ENCODE results near the gene KIAA1586. TPM values are rescaled to one million over a fixed set of nuclear protein-coding genes. Genes with fewer than 3 reads are reported as not detected.

KIAA1586 gene
- total RNA-seq, 4 donors from 2014 or later: 6.2 to 9.9 (median 8.7) TPM

- H3K4me3 ChIP-seq: no peak overlapping the region
- TF ChIP-seq EP300 (IDR thresholded peaks at IDR 0.05) (no peak), POLR2AphosphoS5 (IDR thresholded peaks at IDR 0.05) (no peak), POLR2A (IDR thresholded peaks at IDR 0.05; ENCODE audit: low read depth) (no peak)
- TF ChIP-seq, protein P1, sequence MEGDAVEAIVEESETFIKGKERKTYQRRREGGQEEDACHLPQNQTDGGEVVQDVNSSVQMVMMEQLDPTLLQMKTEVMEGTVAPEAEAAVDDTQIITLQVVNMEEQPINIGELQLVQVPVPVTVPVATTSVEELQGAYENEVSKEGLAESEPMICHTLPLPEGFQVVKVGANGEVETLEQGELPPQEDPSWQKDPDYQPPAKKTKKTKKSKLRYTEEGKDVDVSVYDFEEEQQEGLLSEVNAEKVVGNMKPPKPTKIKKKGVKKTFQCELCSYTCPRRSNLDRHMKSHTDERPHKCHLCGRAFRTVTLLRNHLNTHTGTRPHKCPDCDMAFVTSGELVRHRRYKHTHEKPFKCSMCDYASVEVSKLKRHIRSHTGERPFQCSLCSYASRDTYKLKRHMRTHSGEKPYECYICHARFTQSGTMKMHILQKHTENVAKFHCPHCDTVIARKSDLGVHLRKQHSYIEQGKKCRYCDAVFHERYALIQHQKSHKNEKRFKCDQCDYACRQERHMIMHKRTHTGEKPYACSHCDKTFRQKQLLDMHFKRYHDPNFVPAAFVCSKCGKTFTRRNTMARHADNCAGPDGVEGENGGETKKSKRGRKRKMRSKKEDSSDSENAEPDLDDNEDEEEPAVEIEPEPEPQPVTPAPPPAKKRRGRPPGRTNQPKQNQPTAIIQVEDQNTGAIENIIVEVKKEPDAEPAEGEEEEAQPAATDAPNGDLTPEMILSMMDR (IDR thresholded peaks at IDR 0.05): no peak
- no peaks in the 10 kb centered on the region for H3K27me3 ChIP-seq
- H3K27ac ChIP-seq (replicated peaks in 1 of 4): no peak overlapping the region
- 91% methylated on average over 3 of the region's 3 CpGs for WGBS
- peaks cover 0 to 20% (median 11%) of the 10 kb centered on the region in 4 donors for H3K9me3 ChIP-seq
- no peak for DNase-seq (ENCODE audit: extremely low spot score)
- intact Hi-C loops (cut with DNase I): no loop called here
- no peaks in the 10 kb centered on the region for H3K4me1 ChIP-seq
- no peaks in the 10 kb centered on the region for H3K36me3 ChIP-seq
These were observed 19.2 kb upstream of the KIAA1586 start for GRCh38 chr6:57027301-57027700.

DNA sequence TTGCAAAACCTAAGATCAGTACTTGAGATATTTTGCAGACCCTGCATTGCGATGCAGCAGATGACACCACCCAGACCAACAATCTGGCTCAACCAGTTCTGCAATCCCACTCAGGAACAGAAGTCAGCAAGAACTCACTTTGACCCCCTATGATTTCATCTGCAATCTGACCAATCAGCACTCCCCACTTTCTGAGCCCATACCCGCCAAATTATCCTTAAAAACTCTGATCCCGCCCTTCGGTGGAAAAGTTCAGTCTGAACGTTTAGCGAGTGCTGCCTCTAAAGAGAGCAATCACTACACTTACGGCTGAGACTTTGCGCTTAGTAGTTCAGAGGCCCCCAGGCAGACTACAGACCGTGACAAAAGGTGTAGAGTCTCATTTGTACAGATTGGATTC, 17.3 kb upstream of the KIAA1586 start:
- TF ChIP-seq POLR2AphosphoS5 (IDR thresholded peaks at IDR 0.05) (no peak), POLR2A (IDR thresholded peaks at IDR 0.05; ENCODE audit: low read depth) (no peak)
- TF ChIP-seq, protein P1 (IDR thresholded peaks at IDR 0.05): no peak
- intact Hi-C loops (cut with DNase I): no loop called here

DNA sequence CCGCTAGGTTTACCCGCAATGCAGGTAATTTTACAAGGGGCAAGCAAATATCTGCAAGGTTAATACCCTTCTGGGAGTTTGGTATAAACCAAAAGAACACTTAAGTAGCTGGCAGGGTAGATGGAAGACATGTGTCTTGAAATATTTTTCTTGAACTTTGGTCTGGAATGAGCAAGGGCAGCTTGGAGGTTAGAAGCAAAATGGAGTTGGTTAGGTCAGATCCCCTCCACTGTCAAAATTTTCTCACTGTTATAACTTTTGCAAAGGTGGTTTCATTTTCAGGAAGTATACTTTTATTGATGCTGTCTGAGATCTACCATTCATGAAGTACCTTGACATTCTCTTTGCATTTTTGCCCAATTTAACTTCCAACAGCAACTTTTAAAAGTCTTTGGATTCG, 13.3 kb upstream of the KIAA1586 start:
- no peak overlapping the region for H3K4me3 ChIP-seq
- no peak for DNase-seq (ENCODE audit: extremely low spot score)
- 90% methylated on average over 3 of the region's 3 CpGs for WGBS
- no peaks in the 10 kb centered on the region for H3K4me1 ChIP-seq
- intact Hi-C loops (cut with DNase I): no loop called here
- TF ChIP-seq POLR2A (IDR thresholded peaks at IDR 0.05; ENCODE audit: low read depth): no peak
- no peak for TF ChIP-seq EP300 (IDR thresholded peaks at IDR 0.05)
- TF ChIP-seq, protein P1 (IDR thresholded peaks at IDR 0.05): no peak
- no peak for TF ChIP-seq POLR2AphosphoS5 (IDR thresholded peaks at IDR 0.05)
- H3K27me3 ChIP-seq: no peaks in the 10 kb centered on the region
- H3K27ac ChIP-seq (replicated peaks in 1 of 4): no peak overlapping the region
- no peaks in the 10 kb centered on the region for H3K9me3 ChIP-seq
- H3K36me3 ChIP-seq: no peaks in the 10 kb centered on the region

More for the DNA sequence above, 17.3 kb upstream of the KIAA1586 start:
- Histone ChIP-seq H3K27me3 (no peaks in the 10 kb centered on the region), H3K36me3 (no peaks in the 10 kb centered on the region), H3K27ac (replicated peaks in 1 of 4) (no peak overlapping the region), H3K4me1 (no peaks in the 10 kb centered on the region), H3K4me3 (no peak overlapping the region), H3K9me3 (peaks cover 0 to 19% (median 10%) of the 10 kb centered on the region in 4 donors)
- no peak for DNase-seq (ENCODE audit: extremely low spot score)
- WGBS: 97% methylated on average over 9 of the region's 9 CpGs

DNA sequence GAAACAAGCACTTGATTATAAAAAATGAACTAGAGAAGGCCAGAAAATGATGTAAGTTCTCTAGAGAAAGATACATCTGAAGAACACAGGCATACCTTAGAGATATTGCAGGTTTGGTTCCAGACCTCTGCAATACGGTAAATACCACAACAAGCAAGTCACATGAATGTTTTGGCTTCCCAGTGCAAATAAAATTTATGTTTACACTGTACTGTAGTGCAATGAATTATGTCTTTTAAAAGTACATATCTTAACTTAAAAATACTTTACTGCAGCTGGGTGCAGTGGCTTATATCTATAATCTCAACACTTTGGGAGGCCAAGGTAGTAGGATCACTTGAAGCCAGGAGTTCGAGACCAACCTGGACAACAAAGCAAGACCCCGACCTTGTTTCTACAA, 10.9 kb upstream of the KIAA1586 start:
- no peak overlapping the region for H3K4me3 ChIP-seq
- no peak for TF ChIP-seq POLR2AphosphoS5 (IDR thresholded peaks at IDR 0.05)
- TF ChIP-seq, protein P1 (IDR thresholded peaks at IDR 0.05): no peak
- no peak for TF ChIP-seq EP300 (IDR thresholded peaks at IDR 0.05)
- no peak for TF ChIP-seq POLR2A (IDR thresholded peaks at IDR 0.05; ENCODE audit: low read depth)
- no peaks in the 10 kb centered on the region for H3K36me3 ChIP-seq
- no peak overlapping the region for H3K27ac ChIP-seq (replicated peaks in 1 of 4)
- intact Hi-C loops (cut with DNase I): no loop called here
- H3K4me1 ChIP-seq: no peaks in the 10 kb centered on the region
- DNase-seq (ENCODE audit: extremely low spot score): no peak
- H3K9me3 ChIP-seq: no peaks in the 10 kb centered on the region
- 50% methylated on average over 3 of the region's 3 CpGs for WGBS
- H3K27me3 ChIP-seq: peaks cover 0 to 8% (median 0%) of the 10 kb centered on the region in 4 donors

- 97% methylated on average over 2 of the region's 2 CpGs for WGBS
- H3K4me1 ChIP-seq: no peaks in the 10 kb centered on the region
- H3K27ac ChIP-seq (replicated peaks in 1 of 4): no peak overlapping the region
- intact Hi-C loops (cut with DNase I): no loop called here
- H3K9me3 ChIP-seq: no peaks in the 10 kb centered on the region
- no peaks in the 10 kb centered on the region for H3K36me3 ChIP-seq
- no peak overlapping the region for H3K4me3 ChIP-seq
- DNase-seq (ENCODE audit: extremely low spot score): no peak
- TF ChIP-seq EP300 (IDR thresholded peaks at IDR 0.05): no peak
- no peak for TF ChIP-seq POLR2AphosphoS5 (IDR thresholded peaks at IDR 0.05)
- TF ChIP-seq, protein P1 (IDR thresholded peaks at IDR 0.05): no peak
- no peak for TF ChIP-seq POLR2A (IDR thresholded peaks at IDR 0.05; ENCODE audit: low read depth)
- H3K27me3 ChIP-seq: peaks cover 0 to 19% (median 0%) of the 10 kb centered on the region in 4 donors
These were observed 7.6 kb upstream of the KIAA1586 start for GRCh38 chr6:57038906-57039305.

Data from esophagus muscularis mucosa (tissue), 4 donors.